ENCODE measurements around the gene SH2D7.

The SH2D7 gene

GRCh38 chr15:78054966-78055365, 37.4 kb upstream of the SH2D7 start:
- no peak for TF ChIP-seq CTCF (conservative IDR thresholded peaks at IDR 0.05)
- H3K27ac ChIP-seq: no peak overlapping the region

GRCh38 chr15:78055919-78056713, 36.2 kb upstream of the SH2D7 start:
- no peak for TF ChIP-seq CTCF (conservative IDR thresholded peaks at IDR 0.05)
- peak overlapping the region; percentile 75 for H3K27ac ChIP-seq

- TF ChIP-seq CTCF (conservative IDR thresholded peaks at IDR 0.05): no peak
- peak overlapping the region; percentile 75 for H3K27ac ChIP-seq
Observed at GRCh38 chr15:78056714-78057269, 35.6 kb upstream of the SH2D7 start.

- TF ChIP-seq CTCF (conservative IDR thresholded peaks at IDR 0.05): no peak
- peak overlapping the region; percentile 75 for H3K27ac ChIP-seq
Observed at GRCh38 chr15:78057803-78058202, 34.6 kb upstream of the SH2D7 start.

GRCh38 chr15:78058401-78058935, 33.9 kb upstream of the SH2D7 start:
- TF ChIP-seq CTCF (conservative IDR thresholded peaks at IDR 0.05): no peak
- H3K27ac ChIP-seq: peak overlapping the region; percentile 75

GRCh38 chr15:78059110-78059839, 33.1 kb upstream of the SH2D7 start:
- TF ChIP-seq CTCF (conservative IDR thresholded peaks at IDR 0.05): no peak
- H3K27ac ChIP-seq: peak overlapping the region; percentile 75

GRCh38 chr15:78060232-78060631, 32.1 kb upstream of the SH2D7 start:
- TF ChIP-seq CTCF (conservative IDR thresholded peaks at IDR 0.05): no peak
- peak overlapping the region; percentile 75 for H3K27ac ChIP-seq

Measured in VCaP (cell line).